ENCODE results near the gene SLC22A16. TPM values are rescaled to one million over a fixed set of nuclear protein-coding genes. Genes with fewer than 3 reads are reported as not detected.
A peak's percentile ranks its signal among the peaks of the same experiment; 100 is the strongest.

Gene SLC22A16
- total and polyA plus RNA-seq, 7 experiments from 2014 or later, result 0.29 to 2.1 TPM; not detected in 5

- no peak overlapping the region for H3K27ac ChIP-seq (ENCODE audit: low read depth, low read length)
- H3K4me3 ChIP-seq (ENCODE audit: low read length), result no peak overlapping the region
- Mint-ChIP-seq H3K4me1 (peaks cover 0 to 8% (median 0%) of the 10 kb centered on the region in 7 donors), H3K9me3 (peaks cover 0 to under 1% (median 0%) of the 10 kb centered on the region in 11 donors), H3K27ac (no peak overlapping the region), H3K27me3 (peaks cover 0 to 15% (median 11%) of the 10 kb centered on the region in 5 donors), H3K4me3 (peak overlapping the region in 6 of 10 donors; percentile 14 to 74 (median 63)), H3K36me3 (no peaks in the 10 kb centered on the region)
- no peaks in the 10 kb centered on the region for H3K4me1 ChIP-seq (ENCODE audit: control insufficient read depth in 2 of 2, insufficient read depth in 2 of 2, low read length in 2 of 2)
- intact Hi-C loops (cut with micrococcal nuclease), result no loop called here
- ATAC-seq (peak; percentile 48), DNase-seq (no peak)
- H3K9me3 ChIP-seq (ENCODE audit: control insufficient read depth in 2 of 3, low read length in 3 of 3), result no peaks in the 10 kb centered on the region
- ChIA-PET POLR2A (no interaction called here), CTCF (no interaction called here)
- no peaks in the 10 kb centered on the region for H3K36me3 ChIP-seq (ENCODE audit: control insufficient read depth in 2 of 3, insufficient read depth in 3 of 3, low read length in 3 of 3)
- H3K27me3 ChIP-seq (ENCODE audit: control insufficient read depth in 2 of 2, insufficient read depth in 2 of 2, low read length in 2 of 2), result no peaks in the 10 kb centered on the region
These were observed 77.0 kb downstream of the SLC22A16 start for GRCh38 chr6:110399219-110400071.

- Mint-ChIP-seq H3K27me3 (peaks cover 0 to 15% (median 11%) of the 10 kb centered on the region in 5 donors), H3K27ac (no peak overlapping the region), H3K9me3 (peaks cover 0 to 2% (median 0%) of the 10 kb centered on the region in 11 donors), H3K4me3 (peak overlapping the region in 4 of 10 donors; percentile 11 to 67 (median 59)), H3K36me3 (no peaks in the 10 kb centered on the region), H3K4me1 (peaks cover 0 to 8% (median 0%) of the 10 kb centered on the region in 7 donors)
- DNase-seq (no peak), ATAC-seq (no peak)
- Histone ChIP-seq H3K4me3 (ENCODE audit: low read length) (no peak overlapping the region), H3K27ac (ENCODE audit: low read depth, low read length) (no peak overlapping the region), H3K9me3 (ENCODE audit: control insufficient read depth in 2 of 3, low read length in 3 of 3) (no peaks in the 10 kb centered on the region), H3K4me1 (ENCODE audit: control insufficient read depth in 2 of 2, insufficient read depth in 2 of 2, low read length in 2 of 2) (no peaks in the 10 kb centered on the region), H3K27me3 (ENCODE audit: control insufficient read depth in 2 of 2, insufficient read depth in 2 of 2, low read length in 2 of 2) (no peaks in the 10 kb centered on the region), H3K36me3 (ENCODE audit: control insufficient read depth in 2 of 3, insufficient read depth in 3 of 3, low read length in 3 of 3) (no peaks in the 10 kb centered on the region)
- ChIA-PET CTCF (no interaction called here), POLR2A (no interaction called here)
- intact Hi-C loops (cut with micrococcal nuclease), result no loop called here
These were observed 77.6 kb downstream of the SLC22A16 start for GRCh38 chr6:110398778-110399177.

GRCh38 chr6:110395221-110395620 is 81.2 kb downstream of the SLC22A16 start:
- ATAC-seq (no peak), DNase-seq (no peak)
- POLR2A ChIA-PET, result interaction anchor here (0.9 kb wide), 1 partner anchor 9 kb away, joined by 3 read pairs; no protein-coding TSS in a partner anchor
- no peaks in the 10 kb centered on the region for H3K27me3 ChIP-seq (ENCODE audit: control insufficient read depth in 2 of 2, insufficient read depth in 2 of 2, low read length in 2 of 2)
- H3K9me3 ChIP-seq (ENCODE audit: control insufficient read depth in 2 of 3, low read length in 3 of 3), result no peaks in the 10 kb centered on the region
- no peaks in the 10 kb centered on the region for H3K36me3 Mint-ChIP-seq
- H3K4me3 ChIP-seq (ENCODE audit: low read length), result no peak overlapping the region
- peaks cover 0 to 10% (median 2%) of the 10 kb centered on the region in 5 donors for H3K27me3 Mint-ChIP-seq
- H3K4me3 Mint-ChIP-seq, result no peak overlapping the region
- CTCF ChIA-PET, result no interaction called here
- H3K27ac ChIP-seq (ENCODE audit: low read depth, low read length), result no peak overlapping the region
- H3K4me1 ChIP-seq (ENCODE audit: control insufficient read depth in 2 of 2, insufficient read depth in 2 of 2, low read length in 2 of 2), result no peaks in the 10 kb centered on the region
- no peak overlapping the region for H3K27ac Mint-ChIP-seq
- H3K9me3 Mint-ChIP-seq, result peaks cover 0 to 2% (median 0%) of the 10 kb centered on the region in 11 donors
- H3K36me3 ChIP-seq (ENCODE audit: control insufficient read depth in 2 of 3, insufficient read depth in 3 of 3, low read length in 3 of 3), result no peaks in the 10 kb centered on the region
- peaks cover 2 to 14% (median 8%) of the 10 kb centered on the region in 7 donors for H3K4me1 Mint-ChIP-seq
- intact Hi-C loops (cut with micrococcal nuclease), result no loop called here

GRCh38 chr6:110394409-110394808 is 82.0 kb downstream of the SLC22A16 start:
- ChIA-PET POLR2A (no interaction called here), CTCF (no interaction called here)
- Mint-ChIP-seq H3K9me3 (peaks cover 0 to 2% (median 0%) of the 10 kb centered on the region in 11 donors), H3K36me3 (no peaks in the 10 kb centered on the region), H3K4me1 (peaks cover 8 to 22% (median 16%) of the 10 kb centered on the region in 7 donors), H3K4me3 (no peak overlapping the region), H3K27ac (no peak overlapping the region), H3K27me3 (peaks cover 0 to 10% (median 2%) of the 10 kb centered on the region in 5 donors)
- Histone ChIP-seq H3K36me3 (ENCODE audit: control insufficient read depth in 2 of 3, insufficient read depth in 3 of 3, low read length in 3 of 3) (no peaks in the 10 kb centered on the region), H3K27me3 (ENCODE audit: control insufficient read depth in 2 of 2, insufficient read depth in 2 of 2, low read length in 2 of 2) (no peaks in the 10 kb centered on the region), H3K4me1 (ENCODE audit: control insufficient read depth in 2 of 2, insufficient read depth in 2 of 2, low read length in 2 of 2) (peaks cover 0 to 3% of the 10 kb centered on the region in 2 donors), H3K9me3 (ENCODE audit: control insufficient read depth in 2 of 3, low read length in 3 of 3) (no peaks in the 10 kb centered on the region), H3K27ac (ENCODE audit: low read depth, low read length) (no peak overlapping the region), H3K4me3 (ENCODE audit: low read length) (no peak overlapping the region)
- DNase-seq (no peak), ATAC-seq (no peak)
- intact Hi-C loops (cut with micrococcal nuclease), result loop anchor here (5.0 kb wide), 3 partner anchors 702 to 1207 kb away; partner anchors contain the start of genes AK9 (in 1 of the 2) and FIG4 (in 1 of the 2)

DNA sequence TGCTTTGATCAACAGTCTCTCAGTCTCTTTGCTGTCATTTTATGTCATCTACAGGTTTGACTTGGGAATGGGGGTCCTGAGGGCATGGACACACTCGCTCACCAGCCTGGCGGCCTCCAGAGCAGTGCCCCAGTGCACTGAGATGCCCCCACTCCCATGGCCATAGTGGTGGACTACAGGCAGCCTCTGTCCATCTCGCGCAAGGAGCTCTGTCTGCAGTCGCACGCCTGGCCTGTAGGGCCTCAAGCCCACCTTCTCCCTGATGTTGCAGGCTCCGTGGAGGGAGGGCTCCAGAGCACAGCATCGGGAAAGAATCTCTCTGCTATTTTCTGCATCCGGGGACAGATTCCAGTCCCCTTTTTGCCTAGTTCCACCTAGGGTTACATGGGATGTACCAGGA is 83.7 kb downstream of the SLC22A16 start:
- CTCF ChIA-PET, result interaction anchor here (0.8 kb wide), 1 partner anchor 11 kb away, joined by 3 read pairs; no protein-coding TSS in a partner anchor
- Mint-ChIP-seq H3K4me1 (peaks cover 9 to 27% (median 23%) of the 10 kb centered on the region in 7 donors), H3K4me3 (no peak overlapping the region), H3K27ac (no peak overlapping the region), H3K27me3 (peaks cover 0 to 2% (median 0%) of the 10 kb centered on the region in 5 donors), H3K36me3 (no peaks in the 10 kb centered on the region), H3K9me3 (peaks cover 0 to 2% (median 0%) of the 10 kb centered on the region in 11 donors)
- Histone ChIP-seq H3K4me3 (ENCODE audit: low read length) (no peak overlapping the region), H3K27me3 (ENCODE audit: control insufficient read depth in 2 of 2, insufficient read depth in 2 of 2, low read length in 2 of 2) (no peaks in the 10 kb centered on the region), H3K9me3 (ENCODE audit: control insufficient read depth in 2 of 3, low read length in 3 of 3) (no peaks in the 10 kb centered on the region), H3K36me3 (ENCODE audit: control insufficient read depth in 2 of 3, insufficient read depth in 3 of 3, low read length in 3 of 3) (no peaks in the 10 kb centered on the region), H3K4me1 (ENCODE audit: control insufficient read depth in 2 of 2, insufficient read depth in 2 of 2, low read length in 2 of 2) (peaks cover 0 to 3% of the 10 kb centered on the region in 2 donors), H3K27ac (ENCODE audit: low read depth, low read length) (no peak overlapping the region)
- no peak for DNase-seq
- intact Hi-C loops (cut with micrococcal nuclease), result loop anchor here (5.0 kb wide), 3 partner anchors 700 to 1205 kb away; partner anchors contain the start of genes AK9 (in 1 of the 2) and FIG4 (in 1 of the 2)
- POLR2A ChIA-PET, result no interaction called here
- no peak for ATAC-seq

- peaks cover 9 to 27% (median 23%) of the 10 kb centered on the region in 7 donors for H3K4me1 Mint-ChIP-seq
- peak overlapping the region in 4 of 10 donors; percentile 2 to 56 (median 38) for H3K4me3 Mint-ChIP-seq
- intact Hi-C loops (cut with micrococcal nuclease), result loop anchor here (1.0 to 5.0 kb wide), 9 partner anchors 212 to 1203 kb away; partner anchors contain the start of genes AK9 (in 1 of the 2) and FIG4 (in 1 of the 2)
- peak; percentile 13 for ATAC-seq
- peak overlapping the region in 3 of 9 donors; percentile 7 to 85 (median 65) for H3K27ac Mint-ChIP-seq
- ChIA-PET POLR2A (interaction anchor here (1.4 kb wide), 1 partner anchor 210 kb away, joined by 5 read pairs; the partner anchor contains the start of genes CDC40 and WASF1), CTCF (interaction anchor here (0.6 to 4.0 kb wide), 11 partner anchors 14 to 873 kb away, joined by 3 to 39 read pairs (median 4); no protein-coding TSS in a partner anchor)
- peaks cover 0 to 2% (median 0%) of the 10 kb centered on the region in 11 donors for H3K9me3 Mint-ChIP-seq
- Histone ChIP-seq H3K27ac (ENCODE audit: low read depth, low read length) (no peak overlapping the region), H3K36me3 (ENCODE audit: control insufficient read depth in 2 of 3, insufficient read depth in 3 of 3, low read length in 3 of 3) (no peaks in the 10 kb centered on the region), H3K4me3 (ENCODE audit: low read length) (no peak overlapping the region), H3K4me1 (ENCODE audit: control insufficient read depth in 2 of 2, insufficient read depth in 2 of 2, low read length in 2 of 2) (peaks cover 0 to 3% of the 10 kb centered on the region in 2 donors), H3K27me3 (ENCODE audit: control insufficient read depth in 2 of 2, insufficient read depth in 2 of 2, low read length in 2 of 2) (no peaks in the 10 kb centered on the region), H3K9me3 (ENCODE audit: control insufficient read depth in 2 of 3, low read length in 3 of 3) (no peaks in the 10 kb centered on the region)
- no peaks in the 10 kb centered on the region for H3K36me3 Mint-ChIP-seq
- peak in 2 of 9 donors; percentile 20 for DNase-seq
- no peaks in the 10 kb centered on the region for H3K27me3 Mint-ChIP-seq
These were observed 86.0 kb downstream of the SLC22A16 start for GRCh38 chr6:110390404-110390803.

Measured in naive thymus-derived CD4-positive, alpha-beta T cell (primary cell).